ENCODE results near the gene MRPL10.

MRPL10 gene

GRCh38 chr17:47831003-47831933 is at the start of gene MRPL10, which contains the start of gene LRRC46:
TSS of gene MRPL10 (minus strand) at chr17:47831541. CDS start at chr17:47831511, 30 bp downstream.
TSS of gene LRRC46 (plus strand) at chr17:47831670. CDS start at chr17:47831990, 320 bp downstream.
- Histone ChIP-seq H3K4me1 (ENCODE audit: control insufficient read depth, insufficient read depth, low read length) (no peaks in the 10 kb centered on the region), H3K9me3 (ENCODE audit: control insufficient read depth, insufficient read depth, low read length) (no peaks in the 10 kb centered on the region), H3K4me3 (ENCODE audit: low read depth, low read length) (peak within 1 kb of the TSS; percentile 100), H3K27me3 (ENCODE audit: control insufficient read depth, insufficient read depth, low read length) (no peaks in the 10 kb centered on the region), H3K9ac (ENCODE audit: low read depth, low read length) (peak within 1 kb of the TSS; percentile 96), H3K36me3 (ENCODE audit: control insufficient read depth, insufficient read depth, low read length) (peaks cover 18% of the 10 kb centered on the region)

DNA sequence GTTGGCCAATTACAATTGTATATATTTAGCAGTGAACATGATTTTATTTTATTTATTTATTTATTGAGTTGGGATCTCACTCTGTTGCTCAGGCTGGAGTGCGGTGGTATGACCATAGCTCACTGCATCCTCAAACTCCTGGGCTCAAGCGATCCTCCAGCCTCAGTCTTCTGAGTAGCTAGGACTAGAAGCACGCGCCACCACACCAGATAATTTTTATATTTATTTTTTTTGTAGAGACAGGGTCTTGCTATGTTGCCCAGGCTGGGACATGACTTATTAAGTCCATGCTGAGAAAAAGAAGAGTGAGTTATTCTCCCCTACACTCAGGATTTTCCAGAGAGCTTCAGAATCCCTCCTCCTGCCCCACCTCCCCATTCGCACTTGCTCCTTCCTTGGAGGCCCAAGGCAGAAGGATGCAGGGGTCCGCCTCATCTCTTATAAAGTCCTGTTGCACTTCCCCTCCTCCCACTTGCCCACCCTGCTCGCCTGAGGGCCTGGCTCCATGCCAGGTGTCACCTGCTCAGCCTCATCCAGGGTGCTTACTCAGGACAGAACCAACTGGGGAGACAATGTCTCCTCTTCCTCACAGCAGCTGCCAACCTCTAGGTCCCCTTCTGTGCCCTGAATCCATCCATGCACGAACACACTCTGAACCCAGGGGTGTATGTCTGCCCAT is 48.6 kb upstream of the MRPL10 start:
- H3K4me3 ChIP-seq (ENCODE audit: low read depth, low read length), result no peak overlapping the region
- H3K4me1 ChIP-seq (ENCODE audit: control insufficient read depth, insufficient read depth, low read length), result peaks cover 16% of the 10 kb centered on the region
- no peaks in the 10 kb centered on the region for H3K36me3 ChIP-seq (ENCODE audit: control insufficient read depth, insufficient read depth, low read length)
- H3K9ac ChIP-seq (ENCODE audit: low read depth, low read length), result no peak overlapping the region
- no peaks in the 10 kb centered on the region for H3K9me3 ChIP-seq (ENCODE audit: control insufficient read depth, insufficient read depth, low read length)
- H3K27me3 ChIP-seq (ENCODE audit: control insufficient read depth, insufficient read depth, low read length), result peaks cover 23% of the 10 kb centered on the region

DNA sequence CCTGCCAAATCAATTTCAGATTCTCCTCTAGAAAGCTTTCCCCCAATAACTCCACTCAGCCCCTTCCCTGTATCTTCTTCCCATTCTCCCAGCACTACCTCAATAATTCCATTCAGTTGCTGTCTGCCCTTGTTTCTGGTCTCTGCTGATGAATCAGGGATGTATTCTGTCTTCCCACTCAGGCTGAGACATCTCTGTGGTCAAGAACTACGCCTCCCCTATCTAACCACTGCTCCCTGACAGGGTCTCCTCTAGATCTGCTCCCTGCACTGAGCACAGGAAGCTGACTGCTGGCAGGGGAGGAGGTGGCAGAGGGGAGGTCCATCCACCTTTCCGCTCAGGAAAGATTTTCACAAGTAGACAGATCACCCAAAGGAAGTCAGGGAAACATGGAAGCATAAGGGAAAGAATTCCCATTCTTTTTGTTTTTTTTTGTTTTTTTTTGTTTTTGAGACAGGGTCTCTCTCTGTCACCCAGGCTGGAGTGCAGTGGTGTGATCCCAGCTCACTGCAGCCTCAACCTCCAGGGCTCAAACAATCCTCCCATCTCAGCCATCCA is 47.8 kb upstream of the MRPL10 start:
- Histone ChIP-seq H3K4me1 (ENCODE audit: control insufficient read depth, insufficient read depth, low read length) (peaks cover 10% of the 10 kb centered on the region), H3K9ac (ENCODE audit: low read depth, low read length) (no peak overlapping the region), H3K9me3 (ENCODE audit: control insufficient read depth, insufficient read depth, low read length) (no peaks in the 10 kb centered on the region), H3K36me3 (ENCODE audit: control insufficient read depth, insufficient read depth, low read length) (no peaks in the 10 kb centered on the region), H3K27me3 (ENCODE audit: control insufficient read depth, insufficient read depth, low read length) (peaks cover 29% of the 10 kb centered on the region), H3K4me3 (ENCODE audit: low read depth, low read length) (no peak overlapping the region)

DNA sequence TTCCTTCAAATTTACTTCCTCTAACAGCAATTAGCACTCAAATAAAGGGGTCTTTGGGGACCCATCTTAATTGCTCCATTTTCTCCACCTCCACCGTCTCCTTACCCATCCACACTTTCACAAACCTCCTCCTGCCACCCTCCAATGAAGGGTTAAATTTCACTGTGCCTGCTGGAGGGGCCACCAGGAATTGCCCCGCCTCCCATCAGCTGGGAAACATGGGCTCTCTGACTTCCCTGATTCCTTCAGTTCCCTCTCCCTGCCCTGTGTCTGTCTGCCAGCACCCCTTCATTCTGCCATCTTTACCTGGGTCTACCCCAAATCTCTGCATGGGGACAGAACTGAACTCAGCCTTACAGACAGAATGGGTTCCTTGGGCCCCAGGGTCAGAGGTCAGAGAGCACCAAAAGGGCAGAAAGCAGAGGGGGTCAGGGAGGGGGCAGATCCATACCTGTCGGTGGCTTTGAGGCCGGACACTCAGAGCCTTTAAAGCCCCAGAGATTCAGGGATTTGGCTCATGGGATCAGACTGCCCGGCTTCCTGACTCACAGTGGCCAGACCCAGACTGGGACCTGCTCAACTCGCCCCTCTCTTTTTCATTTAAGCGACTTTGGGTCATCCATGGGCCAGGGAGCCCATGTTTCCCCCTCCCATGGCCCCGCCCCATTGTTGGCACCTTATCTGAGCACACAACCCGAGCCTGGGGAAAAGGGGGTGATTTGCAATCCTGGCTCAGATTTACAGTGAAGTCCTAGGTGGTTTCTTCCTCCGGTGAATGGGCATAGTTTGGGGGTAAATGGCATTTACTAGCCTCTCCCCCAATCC is 47.1 kb upstream of the MRPL10 start:
- H3K27me3 ChIP-seq (ENCODE audit: control insufficient read depth, insufficient read depth, low read length), result peaks cover 33% of the 10 kb centered on the region
- H3K36me3 ChIP-seq (ENCODE audit: control insufficient read depth, insufficient read depth, low read length), result no peaks in the 10 kb centered on the region
- H3K4me1 ChIP-seq (ENCODE audit: control insufficient read depth, insufficient read depth, low read length), result peaks cover 14% of the 10 kb centered on the region
- no peak overlapping the region for H3K9ac ChIP-seq (ENCODE audit: low read depth, low read length)
- no peak overlapping the region for H3K4me3 ChIP-seq (ENCODE audit: low read depth, low read length)
- no peaks in the 10 kb centered on the region for H3K9me3 ChIP-seq (ENCODE audit: control insufficient read depth, insufficient read depth, low read length)

- no peaks in the 10 kb centered on the region for H3K36me3 ChIP-seq (ENCODE audit: control insufficient read depth, insufficient read depth, low read length)
- no peaks in the 10 kb centered on the region for H3K9me3 ChIP-seq (ENCODE audit: control insufficient read depth, insufficient read depth, low read length)
- no peak overlapping the region for H3K4me3 ChIP-seq (ENCODE audit: low read depth, low read length)
- no peak overlapping the region for H3K9ac ChIP-seq (ENCODE audit: low read depth, low read length)
- H3K4me1 ChIP-seq (ENCODE audit: control insufficient read depth, insufficient read depth, low read length), result peaks cover 16% of the 10 kb centered on the region
- H3K27me3 ChIP-seq (ENCODE audit: control insufficient read depth, insufficient read depth, low read length), result peaks cover 29% of the 10 kb centered on the region
These were observed 46.2 kb upstream of the MRPL10 start for GRCh38 chr17:47877368-47878034.

DNA sequence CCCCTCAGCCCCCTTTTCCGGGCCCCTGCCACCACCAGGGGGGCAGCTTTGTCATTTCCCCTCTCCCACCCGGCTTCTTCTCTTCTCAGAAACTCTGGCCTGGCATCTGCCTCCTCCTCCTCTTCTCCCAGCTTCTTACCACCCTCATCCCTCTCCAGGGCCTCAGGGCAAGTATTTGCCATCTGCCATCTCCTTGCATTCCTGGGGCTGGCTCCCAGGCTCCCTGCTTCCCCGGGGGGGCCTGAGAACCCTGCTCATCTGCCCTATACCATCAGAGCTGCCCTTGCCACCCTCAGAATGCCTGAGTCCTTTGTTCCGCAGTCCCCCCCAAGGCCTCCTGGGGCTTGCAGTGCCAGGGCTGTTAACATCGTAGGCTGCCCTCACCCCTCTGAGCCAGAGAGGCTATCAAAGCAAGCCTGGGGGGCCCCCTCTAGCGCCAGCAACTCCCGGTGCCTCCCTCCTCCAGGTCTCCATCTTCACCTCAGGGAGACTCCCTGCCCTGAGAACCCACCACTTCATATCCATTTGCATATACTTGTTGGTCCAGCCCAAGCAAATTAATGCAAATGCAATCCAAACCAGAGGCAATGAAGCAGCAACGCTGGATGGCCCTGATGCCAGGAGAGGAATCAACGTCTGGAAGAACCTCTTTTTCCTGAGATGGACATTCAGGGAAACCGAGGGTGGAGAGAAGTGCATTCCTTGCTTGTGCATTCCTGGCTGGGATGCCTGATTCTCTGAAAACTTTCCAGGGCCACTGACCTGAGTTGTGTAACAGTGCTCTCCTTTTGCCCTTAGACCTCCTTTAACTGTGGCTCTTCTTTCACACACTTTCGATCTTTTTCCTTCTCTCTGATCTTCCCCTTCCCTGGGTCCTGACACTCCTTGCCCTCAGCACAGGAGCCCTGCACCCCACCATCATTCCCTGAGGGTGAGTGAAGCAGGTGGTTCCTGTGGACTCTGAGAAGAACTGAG is 44.0 kb upstream of the MRPL10 start:
- Histone ChIP-seq H3K4me3 (ENCODE audit: low read depth, low read length) (no peak overlapping the region), H3K9ac (ENCODE audit: low read depth, low read length) (no peak overlapping the region), H3K36me3 (ENCODE audit: control insufficient read depth, insufficient read depth, low read length) (no peaks in the 10 kb centered on the region), H3K4me1 (ENCODE audit: control insufficient read depth, insufficient read depth, low read length) (peaks cover 17% of the 10 kb centered on the region), H3K9me3 (ENCODE audit: control insufficient read depth, insufficient read depth, low read length) (no peaks in the 10 kb centered on the region), H3K27me3 (ENCODE audit: control insufficient read depth, insufficient read depth, low read length) (peaks cover 40% of the 10 kb centered on the region)

DNA sequence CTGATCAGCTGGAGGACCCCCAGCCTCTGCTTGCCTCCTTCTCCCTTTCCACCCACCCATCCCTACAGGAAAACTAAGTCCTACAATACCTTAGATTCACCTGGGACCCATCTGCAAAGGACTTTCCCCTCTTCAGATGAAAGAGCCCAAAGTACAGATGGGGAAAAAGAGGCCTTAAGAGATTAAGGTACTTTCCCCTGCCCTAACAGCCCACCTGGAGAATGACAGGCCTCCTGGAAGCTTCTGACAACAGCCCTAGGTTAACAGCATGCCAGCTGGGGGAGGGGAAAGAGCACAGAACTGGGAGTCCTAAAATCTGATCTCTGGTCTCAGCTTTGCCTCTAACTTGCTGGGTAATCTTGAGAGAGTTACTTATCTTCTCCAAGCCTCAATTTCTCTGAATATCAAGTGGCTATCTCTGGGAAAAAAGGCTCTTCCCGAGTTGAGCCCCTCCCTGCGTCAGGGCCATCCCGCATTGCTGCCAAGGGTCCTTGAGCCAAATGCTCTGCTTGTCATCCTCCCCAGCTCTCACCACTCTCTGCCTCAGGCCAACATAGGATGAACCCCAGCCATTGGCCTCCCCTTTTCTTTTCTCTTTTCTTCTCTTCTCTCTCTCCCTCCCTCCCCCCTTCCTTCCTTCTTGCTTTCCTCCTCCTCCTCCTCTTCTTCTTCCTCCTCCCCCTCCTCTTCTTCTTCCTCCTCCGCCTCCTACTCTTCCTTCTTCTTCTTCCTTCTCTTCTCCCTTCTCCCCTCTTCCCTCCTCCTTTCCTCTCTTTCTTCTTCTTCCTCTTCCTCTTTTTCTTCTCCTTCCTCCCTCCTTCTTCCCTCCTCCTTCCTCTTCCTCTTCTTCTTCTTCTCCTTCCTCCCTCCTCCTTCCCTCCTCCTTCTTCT is 42.1 kb upstream of the MRPL10 start:
- peaks cover 30% of the 10 kb centered on the region for H3K4me1 ChIP-seq (ENCODE audit: control insufficient read depth, insufficient read depth, low read length)
- H3K4me3 ChIP-seq (ENCODE audit: low read depth, low read length), result peak overlapping the region; percentile 52

DNA sequence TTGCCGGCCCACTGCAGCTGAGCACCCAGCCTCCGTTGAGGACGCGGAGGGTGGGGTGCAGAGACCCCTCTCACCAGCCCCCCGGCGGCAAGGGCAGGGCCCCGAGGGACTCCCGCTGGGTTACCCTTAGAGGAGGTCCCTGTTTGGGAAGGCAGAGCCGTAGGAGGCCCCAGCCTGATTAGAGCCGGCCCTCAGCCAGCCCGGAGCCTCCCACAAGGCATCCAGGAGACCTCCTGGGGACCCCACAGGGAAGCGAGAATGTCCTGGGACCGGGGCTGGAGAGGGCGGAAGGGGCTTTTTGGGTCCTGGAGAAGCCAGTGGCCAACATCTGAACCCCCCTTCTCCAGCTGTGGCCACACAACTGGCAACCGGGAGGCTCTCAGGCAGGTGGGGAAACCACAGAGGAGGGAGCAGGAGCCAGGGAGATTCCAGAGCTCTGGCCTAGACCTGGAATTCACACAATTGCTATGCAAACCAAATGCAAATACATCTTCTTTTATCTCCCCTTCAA is 41.4 kb upstream of the MRPL10 start:
- no peak overlapping the region for H3K9ac ChIP-seq (ENCODE audit: low read depth, low read length)
- no peaks in the 10 kb centered on the region for H3K9me3 ChIP-seq (ENCODE audit: control insufficient read depth, insufficient read depth, low read length)
- peaks cover 26% of the 10 kb centered on the region for H3K4me1 ChIP-seq (ENCODE audit: control insufficient read depth, insufficient read depth, low read length)
- peak overlapping the region; percentile 52 for H3K4me3 ChIP-seq (ENCODE audit: low read depth, low read length)
- H3K36me3 ChIP-seq (ENCODE audit: control insufficient read depth, insufficient read depth, low read length), result no peaks in the 10 kb centered on the region
- peaks cover 66% of the 10 kb centered on the region for H3K27me3 ChIP-seq (ENCODE audit: control insufficient read depth, insufficient read depth, low read length)

More for the DNA sequence above, 42.1 kb upstream of the MRPL10 start:
- H3K27me3 ChIP-seq (ENCODE audit: control insufficient read depth, insufficient read depth, low read length), result peaks cover 58% of the 10 kb centered on the region
- no peaks in the 10 kb centered on the region for H3K36me3 ChIP-seq (ENCODE audit: control insufficient read depth, insufficient read depth, low read length)
- no peaks in the 10 kb centered on the region for H3K9me3 ChIP-seq (ENCODE audit: control insufficient read depth, insufficient read depth, low read length)
- no peak overlapping the region for H3K9ac ChIP-seq (ENCODE audit: low read depth, low read length)

DNA sequence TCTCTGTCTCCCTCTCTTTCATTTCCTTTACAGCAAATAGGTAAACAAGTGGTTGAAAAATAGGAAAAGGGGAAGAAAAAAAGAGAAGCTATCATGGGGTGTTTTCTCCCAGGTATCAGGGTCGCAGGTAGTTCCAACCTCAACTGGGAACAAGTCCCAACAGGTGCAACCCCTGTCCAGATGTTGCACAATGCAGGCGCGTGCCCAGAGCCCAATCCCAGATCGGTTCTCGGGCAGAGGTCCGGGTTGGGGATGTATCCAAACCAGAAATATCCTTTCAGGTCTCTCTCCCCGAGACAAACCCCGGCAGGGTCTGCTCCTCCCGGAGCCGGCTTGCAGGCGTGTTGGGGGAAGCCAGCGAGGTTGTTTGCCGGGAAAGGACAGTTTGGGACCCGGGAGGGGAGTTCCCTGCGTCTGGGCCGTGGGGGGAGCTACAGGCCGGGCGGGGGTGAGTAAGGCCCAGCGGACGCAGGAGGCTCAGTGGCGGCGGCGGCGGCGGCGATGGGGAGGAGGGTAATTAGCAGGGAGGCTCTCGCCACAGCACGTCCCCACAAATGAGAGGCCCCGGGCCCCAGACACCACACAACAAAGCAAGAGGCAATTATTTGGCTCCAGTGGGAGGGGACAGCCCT is 40.8 kb upstream of the MRPL10 start:
- Histone ChIP-seq H3K9me3 (ENCODE audit: control insufficient read depth, insufficient read depth, low read length) (no peaks in the 10 kb centered on the region), H3K4me3 (ENCODE audit: low read depth, low read length) (peak overlapping the region; percentile 52), H3K9ac (ENCODE audit: low read depth, low read length) (no peak overlapping the region), H3K4me1 (ENCODE audit: control insufficient read depth, insufficient read depth, low read length) (peaks cover 26% of the 10 kb centered on the region), H3K36me3 (ENCODE audit: control insufficient read depth, insufficient read depth, low read length) (no peaks in the 10 kb centered on the region), H3K27me3 (ENCODE audit: control insufficient read depth, insufficient read depth, low read length) (peaks cover 71% of the 10 kb centered on the region)
